Keratinocyte (primary cell): ENCODE data around the gene NUP214. TPM values are rescaled to one million over a fixed set of nuclear protein-coding genes. Genes with fewer than 3 reads are reported as not detected.
A peak's percentile ranks its signal among the peaks of the same experiment; 100 is the strongest.

Source experiments
- DNase-seq: peaks from one replicate; pipeline ENCODE4 v3.0.0-alpha.2; 2011; ENCODE audit warnings: low read depth, missing footprints, low spot score
- FAIRE-seq: peaks from 2 replicates; lab custom pipeline; 2011; peaks lifted over from hg19 to GRCh38; lab: Jason Lieb, UNC
- H2AFZ ChIP-seq: 2 replicates; pipeline ENCODE4 v1.6.0; 2012; ENCODE audit warnings: low read length, control low read depth, inconsistent platforms; ENCODE audit not compliant: control insufficient read depth
- H3K27ac ChIP-seq: 2 replicates; pipeline ENCODE4 v1.5.1; 2011; ENCODE audit warnings: low read length; ENCODE audit not compliant: control insufficient read depth, insufficient read depth
- H3K27me3 ChIP-seq: 3 replicates; pipeline ENCODE4 v1.6.0; 2011; ENCODE audit warnings: low read length; ENCODE audit not compliant: control insufficient read depth, insufficient read depth; ENCODE audit errors: extremely low read depth
- H3K36me3 ChIP-seq, 2 experiments: 2 replicates in 1 of 2; 3 replicates in 1 of 2; pipeline ENCODE4 v1.5.1; 2011; ENCODE audit warnings: low read length in 2 of 2, mild to moderate bottlenecking in 1 of 2; ENCODE audit not compliant: control insufficient read depth in 2 of 2, insufficient read depth in 2 of 2; ENCODE audit errors: extremely low read depth in 1 of 2
- H3K4me1 ChIP-seq: 3 replicates; pipeline ENCODE4 v1.5.1; 2011; ENCODE audit warnings: low read length; ENCODE audit not compliant: control insufficient read depth, insufficient read depth; ENCODE audit errors: extremely low read depth
- H3K4me2 ChIP-seq: 3 replicates; pipeline ENCODE4 v1.6.0; 2011; ENCODE audit warnings: low read depth, low read length; ENCODE audit not compliant: control insufficient read depth, insufficient read depth; ENCODE audit errors: extremely low read depth
- H3K4me3 ChIP-seq, 3 experiments: fragments of 200-600 bp in 1 of 3; sonication (generic) in 1 of 3; 2 replicates in 2 of 3; 3 replicates in 1 of 3; pipeline ENCODE4 v1.5.1; 2011 to 2016; ENCODE audit warnings: low read length in 3 of 3, mild to moderate bottlenecking in 3 of 3, control low read depth in 2 of 3, inconsistent platforms in 1 of 3, low read depth in 1 of 3, mixed read lengths in 1 of 3, mixed run types in 1 of 3, moderate library complexity in 1 of 3; ENCODE audit not compliant: control insufficient read depth in 2 of 3, insufficient read depth in 2 of 3; ENCODE audit errors: extremely low read depth in 1 of 3
- H3K79me2 ChIP-seq: 2 replicates; pipeline ENCODE4 v1.6.0; 2012; ENCODE audit warnings: low read length; ENCODE audit not compliant: control insufficient read depth, insufficient read depth
- H3K9ac ChIP-seq: 3 replicates; pipeline ENCODE4 v1.6.0; 2011; ENCODE audit warnings: low read length; ENCODE audit not compliant: control insufficient read depth, insufficient read depth; ENCODE audit errors: extremely low read depth
- H3K9me1 ChIP-seq: 3 replicates; pipeline ENCODE4 v1.6.0; 2011; ENCODE audit warnings: low read length; ENCODE audit not compliant: control insufficient read depth, insufficient read depth; ENCODE audit errors: extremely low read depth
- H3K9me3 ChIP-seq: 2 replicates; pipeline ENCODE4 v1.5.1; 2012; ENCODE audit warnings: low read depth, low read length; ENCODE audit not compliant: control insufficient read depth
- H4K20me1 ChIP-seq: 3 replicates; pipeline ENCODE4 v1.6.0; 2011; ENCODE audit warnings: low read length; ENCODE audit not compliant: control insufficient read depth, insufficient read depth; ENCODE audit errors: extremely low read depth
- EZH2 ChIP-seq: IDR thresholded peaks from one replicate; pipeline ENCODE4 v1.6.1; 2012; ENCODE audit warnings: inconsistent platforms, mild to moderate bottlenecking, low read length, moderate library complexity
- dilution Hi-C: fragments of 300-500 bp; cut with MboI; formaldehyde crosslinking; loops from one replicate; pipeline ENCODE4 v1.7.0; 2020; ENCODE audit warnings: low sequenced_read_pairs; ENCODE audit not compliant: extremely low pct_ligation_motif_present
- polyA plus RNA-seq, 5 experiments: library from polyadenylated mRNA; depleted of rRNA in 3 of 5; stranded (reverse) in 3 of 5; stranded (forward) in 1 of 5; unstranded in 1 of 5; fragments of >200 nt; gene quantifications; 1 replicate in 1 of 5; 2 replicates in 3 of 5; 3 replicates in 1 of 5; pipeline versions ENCODE4 v1.2.1 to v1.2.3, GENCODE V29; 2011 to 2012; ENCODE audit warnings: missing spikeins in 2 of 5, low read depth in 1 of 5, low replicate concordance in 1 of 5
- TF ChIP-seq, protein P1 (sequence below), 3 experiments: IDR thresholded peaks in 1 of 3; conservative IDR thresholded peaks in 1 of 3; optimal IDR thresholded peaks in 1 of 3; 2 replicates in 2 of 3; 3 replicates in 1 of 3; pipeline versions ENCODE3 to v1.5.1; 2011; ENCODE audit warnings: low read length in 3 of 3, mild to moderate bottlenecking in 3 of 3, moderate library complexity in 2 of 3, control low read depth in 1 of 3, inconsistent platforms in 1 of 3; ENCODE audit not compliant: insufficient read depth in 2 of 3; ENCODE audit errors: extremely low read depth in 1 of 3

Gene NUP214
- polyA plus RNA-seq, 1 donor (not counting 4 experiments of a cell fraction or from before 2014, with no cell fraction given) = 7.3 TPM

DNA sequence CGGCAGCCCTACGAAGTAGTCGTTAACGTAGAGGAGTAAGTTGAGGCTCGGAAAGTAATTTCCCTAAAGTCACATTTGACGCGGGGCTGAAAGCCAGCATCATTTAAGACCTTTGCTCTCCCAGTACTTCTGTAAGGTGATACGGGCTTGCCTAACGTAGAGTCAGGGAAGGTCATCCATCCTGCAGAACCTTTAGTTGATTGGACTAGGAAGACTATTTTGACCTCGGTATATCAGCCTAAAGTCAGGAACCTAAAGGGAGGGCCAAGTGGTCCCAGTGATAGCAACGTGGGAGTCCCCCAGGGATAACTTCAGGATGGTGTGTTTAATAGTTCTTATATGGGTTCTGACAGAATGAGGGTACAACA, 657 bp downstream of the NUP214 start:
- no peak for DNase-seq
- no peaks in the 10 kb centered on the region for H3K27me3 ChIP-seq
- H3K36me3 ChIP-seq = peaks cover 6 to 16% of the 10 kb centered on the region in 2 experiments
- H3K9ac ChIP-seq = peak overlapping the region; percentile 97
- no peak for TF ChIP-seq EZH2
- TF ChIP-seq, protein P1, sequence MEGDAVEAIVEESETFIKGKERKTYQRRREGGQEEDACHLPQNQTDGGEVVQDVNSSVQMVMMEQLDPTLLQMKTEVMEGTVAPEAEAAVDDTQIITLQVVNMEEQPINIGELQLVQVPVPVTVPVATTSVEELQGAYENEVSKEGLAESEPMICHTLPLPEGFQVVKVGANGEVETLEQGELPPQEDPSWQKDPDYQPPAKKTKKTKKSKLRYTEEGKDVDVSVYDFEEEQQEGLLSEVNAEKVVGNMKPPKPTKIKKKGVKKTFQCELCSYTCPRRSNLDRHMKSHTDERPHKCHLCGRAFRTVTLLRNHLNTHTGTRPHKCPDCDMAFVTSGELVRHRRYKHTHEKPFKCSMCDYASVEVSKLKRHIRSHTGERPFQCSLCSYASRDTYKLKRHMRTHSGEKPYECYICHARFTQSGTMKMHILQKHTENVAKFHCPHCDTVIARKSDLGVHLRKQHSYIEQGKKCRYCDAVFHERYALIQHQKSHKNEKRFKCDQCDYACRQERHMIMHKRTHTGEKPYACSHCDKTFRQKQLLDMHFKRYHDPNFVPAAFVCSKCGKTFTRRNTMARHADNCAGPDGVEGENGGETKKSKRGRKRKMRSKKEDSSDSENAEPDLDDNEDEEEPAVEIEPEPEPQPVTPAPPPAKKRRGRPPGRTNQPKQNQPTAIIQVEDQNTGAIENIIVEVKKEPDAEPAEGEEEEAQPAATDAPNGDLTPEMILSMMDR (optimal IDR thresholded peaks at IDR 0.05 in 1 of 3, IDR thresholded peaks at IDR 0.05 in 1 of 3, conservative IDR thresholded peaks at IDR 0.05 in 1 of 3; ENCODE audit: extremely low read depth in 1 of 3, insufficient read depth in 2 of 3, low read length in 3 of 3) = no peak
- no peak for FAIRE-seq
- peak overlapping the region; percentile 97 for H2AFZ ChIP-seq
- H3K4me1 ChIP-seq = peaks cover 10% of the 10 kb centered on the region
- H4K20me1 ChIP-seq = no peaks in the 10 kb centered on the region
- H3K4me3 ChIP-seq = peak overlapping the region; percentile 74 to 100 (median 93)
- H3K27ac ChIP-seq = peak overlapping the region; percentile 94
- dilution Hi-C loops = no loop called here
- peak overlapping the region; percentile 94 for H3K4me2 ChIP-seq
- peaks cover 2% of the 10 kb centered on the region for H3K9me1 ChIP-seq
- H3K79me2 ChIP-seq = peaks cover 22% of the 10 kb centered on the region
- H3K9me3 ChIP-seq = no peaks in the 10 kb centered on the region

DNA sequence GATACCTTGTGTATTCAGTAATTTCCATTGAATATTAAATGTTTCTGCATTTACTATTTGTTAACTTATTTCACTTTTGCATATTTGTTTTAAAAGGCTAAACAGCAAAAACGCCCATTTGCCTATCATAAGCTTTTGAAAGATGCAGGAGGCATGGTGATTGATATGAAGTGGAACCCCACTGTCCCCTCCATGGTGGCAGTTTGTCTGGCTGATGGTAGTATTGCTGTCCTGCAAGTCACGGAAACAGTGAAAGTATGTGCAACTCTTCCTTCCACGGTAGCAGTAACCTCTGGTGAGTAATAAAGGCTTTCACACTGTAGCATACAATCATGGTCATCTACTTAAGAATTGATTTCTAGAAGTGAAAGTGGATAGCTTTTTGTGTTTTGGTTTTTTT, 3.8 kb downstream of the NUP214 start:
- FAIRE-seq = no peak
- Histone ChIP-seq H4K20me1 (no peaks in the 10 kb centered on the region), H3K4me3 (no peak overlapping the region), H2AFZ (no peak overlapping the region), H3K79me2 (peaks cover 22% of the 10 kb centered on the region), H3K9me1 (no peaks in the 10 kb centered on the region), H3K9ac (no peak overlapping the region), H3K36me3 (peaks cover 8 to 19% of the 10 kb centered on the region in 2 experiments), H3K27me3 (no peaks in the 10 kb centered on the region), H3K9me3 (no peaks in the 10 kb centered on the region), H3K4me2 (no peak overlapping the region), H3K27ac (no peak overlapping the region), H3K4me1 (peaks cover 10% of the 10 kb centered on the region)
- no peak for DNase-seq
- TF ChIP-seq, protein P1 (optimal IDR thresholded peaks at IDR 0.05 in 1 of 3, IDR thresholded peaks at IDR 0.05 in 1 of 3, conservative IDR thresholded peaks at IDR 0.05 in 1 of 3; ENCODE audit: extremely low read depth in 1 of 3, insufficient read depth in 2 of 3, low read length in 3 of 3) = no peak
- TF ChIP-seq EZH2 = no peak
- dilution Hi-C loops = no loop called here
